ENCODE measurements around the gene ZNF33A.

DNA sequence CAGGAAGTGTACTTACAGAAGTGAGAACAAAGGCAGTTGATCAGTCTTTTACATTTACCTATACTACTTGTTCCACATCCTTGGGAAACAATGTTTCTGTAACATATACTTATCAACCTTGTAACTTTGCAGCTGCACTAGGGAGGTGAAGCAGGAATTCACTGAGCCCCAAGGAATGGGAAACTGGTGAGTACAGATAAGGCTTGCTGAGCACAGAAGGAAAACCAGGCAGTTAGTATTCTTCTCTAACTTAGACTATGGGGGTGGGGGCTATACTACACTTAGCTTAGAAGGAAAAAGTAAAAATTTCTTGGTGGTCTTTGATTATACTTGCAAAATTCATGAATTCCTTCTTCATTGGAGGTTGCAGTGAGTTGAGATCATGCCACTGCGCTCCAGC, 6.9 kb upstream of the ZNF33A start:
- TF ChIP-seq, protein P1, sequence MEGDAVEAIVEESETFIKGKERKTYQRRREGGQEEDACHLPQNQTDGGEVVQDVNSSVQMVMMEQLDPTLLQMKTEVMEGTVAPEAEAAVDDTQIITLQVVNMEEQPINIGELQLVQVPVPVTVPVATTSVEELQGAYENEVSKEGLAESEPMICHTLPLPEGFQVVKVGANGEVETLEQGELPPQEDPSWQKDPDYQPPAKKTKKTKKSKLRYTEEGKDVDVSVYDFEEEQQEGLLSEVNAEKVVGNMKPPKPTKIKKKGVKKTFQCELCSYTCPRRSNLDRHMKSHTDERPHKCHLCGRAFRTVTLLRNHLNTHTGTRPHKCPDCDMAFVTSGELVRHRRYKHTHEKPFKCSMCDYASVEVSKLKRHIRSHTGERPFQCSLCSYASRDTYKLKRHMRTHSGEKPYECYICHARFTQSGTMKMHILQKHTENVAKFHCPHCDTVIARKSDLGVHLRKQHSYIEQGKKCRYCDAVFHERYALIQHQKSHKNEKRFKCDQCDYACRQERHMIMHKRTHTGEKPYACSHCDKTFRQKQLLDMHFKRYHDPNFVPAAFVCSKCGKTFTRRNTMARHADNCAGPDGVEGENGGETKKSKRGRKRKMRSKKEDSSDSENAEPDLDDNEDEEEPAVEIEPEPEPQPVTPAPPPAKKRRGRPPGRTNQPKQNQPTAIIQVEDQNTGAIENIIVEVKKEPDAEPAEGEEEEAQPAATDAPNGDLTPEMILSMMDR (IDR thresholded peaks at IDR 0.05) = no peak
- TF ChIP-seq POLR2AphosphoS5 (IDR thresholded peaks at IDR 0.05) = no peak
